ENCODE measurements around the gene PTPRM. TPM values are rescaled to one million over a fixed set of nuclear protein-coding genes. Genes with fewer than 3 reads are reported as not detected.

Gene PTPRM
- total RNA-seq, 1 experiment from 2014 or later, result 6.2 TPM

GRCh38 chr18:8365528-8365927 lies 798.4 kb downstream of the PTPRM start:
- no peak overlapping the region for H4K91ac ChIP-seq (ENCODE audit: insufficient read length, low read depth, low read length)
- H3K4me3 Mint-ChIP-seq, result no peak overlapping the region
- no peak overlapping the region for H3K9ac ChIP-seq (ENCODE audit: extremely low read depth, insufficient read length, low read length)
- no peaks in the 10 kb centered on the region for H3K4me1 ChIP-seq (ENCODE audit: insufficient read depth, low read length)
- no peak for DNase-seq
- no peaks in the 10 kb centered on the region for H3K23me2 ChIP-seq (ENCODE audit: insufficient read length, low read depth, low read length, poor library complexity, severe bottlenecking)
- H3K4me2 ChIP-seq (ENCODE audit: insufficient read depth, insufficient read length, low read length), result no peak overlapping the region
- no peak overlapping the region for H2AFZ ChIP-seq (ENCODE audit: low read length)
- H3K27ac ChIP-seq (ENCODE audit: insufficient read length, low read depth, low read length), result no peak overlapping the region
- H2BK5ac ChIP-seq (ENCODE audit: insufficient read length, low read length), result no peak overlapping the region
- H3K18ac ChIP-seq (ENCODE audit: insufficient read length, low read depth, low read length), result no peak overlapping the region
- no peak overlapping the region for H3K56ac ChIP-seq (ENCODE audit: insufficient read length, low read depth, low read length)
- H3K79me2 ChIP-seq (ENCODE audit: insufficient read depth, low read length), result no peaks in the 10 kb centered on the region
- H3K14ac ChIP-seq (ENCODE audit: insufficient read depth, low read length), result no peak overlapping the region
- H3K4ac ChIP-seq (ENCODE audit: low read depth, low read length), result no peak overlapping the region
- no peak overlapping the region for H2BK15ac ChIP-seq (ENCODE audit: low read depth, low read length)
- no peaks in the 10 kb centered on the region for H3K9me3 ChIP-seq (ENCODE audit: control insufficient read depth, low read depth, low read length)
- H3K36me3 Mint-ChIP-seq (ENCODE audit: insufficient read depth in 1 of 3, low read depth in 3 of 3), result no peaks in the 10 kb centered on the region
- no peak overlapping the region for H2BK12ac ChIP-seq (ENCODE audit: insufficient read length, low read depth, low read length)
- H3K27me3 ChIP-seq (ENCODE audit: insufficient read depth, low read length), result no peaks in the 10 kb centered on the region
- no peak overlapping the region for H2AK5ac ChIP-seq (ENCODE audit: insufficient read length, low read length)
- no peak overlapping the region for H4K5ac ChIP-seq (ENCODE audit: insufficient read length, low read depth, low read length)
- no peak overlapping the region for H3T11ph ChIP-seq (ENCODE audit: low read length)
- H2BK120ac ChIP-seq (ENCODE audit: low read depth, low read length, poor library complexity, severe bottlenecking), result no peak overlapping the region
- no peak for TF ChIP-seq CTCF (conservative IDR thresholded peaks at IDR 0.05)
- no peaks in the 10 kb centered on the region for H4K20me1 ChIP-seq (ENCODE audit: control insufficient read depth, insufficient read depth, insufficient read length)
- H3K4me1 Mint-ChIP-seq, result peaks cover 11 to 24% of the 10 kb centered on the region in 2 experiments
- no peak overlapping the region for H4K8ac ChIP-seq (replicated peaks; ENCODE audit: insufficient read length, low read depth, low read length)
- no peaks in the 10 kb centered on the region for H3K9me3 Mint-ChIP-seq
- no peak overlapping the region for H3K23ac ChIP-seq (ENCODE audit: insufficient read length, low read depth, low read length)
- H3K27me3 Mint-ChIP-seq (ENCODE audit: low read depth), result peaks cover 17% of the 10 kb centered on the region
- no peaks in the 10 kb centered on the region for H3K79me1 ChIP-seq (ENCODE audit: insufficient read depth, low read depth, low read length, poor library complexity, severe bottlenecking)
- H3K27ac Mint-ChIP-seq, result no peak overlapping the region
- WGBS (ENCODE audit: extremely low coverage, insufficient read length, low lambda C conversion rate), result no CpG with 5 or more reads among the region's 2 CpGs
- no peak overlapping the region for H2BK20ac ChIP-seq (ENCODE audit: low read depth, low read length, poor library complexity, severe bottlenecking)
